NB4 (cell line): ENCODE results near the gene CLDN2.

Experiments used
- DNase-seq: peaks from one replicate; pipeline ENCODE4 v3.0.0; 2010; ENCODE audit warnings: low read depth
- H3K4me3 ChIP-seq: one replicate; pipeline ENCODE4 v1.5.1; 2011; ENCODE audit warnings: mild to moderate bottlenecking, low read depth, low read length, moderate library complexity
- CTCF ChIP-seq: IDR thresholded peaks from one replicate; pipeline ENCODE4 v1.5.1; 2012; ENCODE audit warnings: low read depth, low read length
- MYC ChIP-seq: IDR thresholded peaks from 2 replicates; pipeline ENCODE4 v1.6.1; 2011; ENCODE audit warnings: low read depth, low read length
- POLR2A ChIP-seq: IDR thresholded peaks from 2 replicates; pipeline ENCODE4 v1.6.1; 2011; ENCODE audit warnings: mild to moderate bottlenecking; ENCODE audit not compliant: insufficient read length; ENCODE audit errors: extremely low read depth
- TF ChIP-seq, protein P1 (sequence below): IDR thresholded peaks from 2 replicates; pipeline ENCODE4 v1.6.1; 2011; ENCODE audit warnings: low read depth, low read length

Gene CLDN2

DNA sequence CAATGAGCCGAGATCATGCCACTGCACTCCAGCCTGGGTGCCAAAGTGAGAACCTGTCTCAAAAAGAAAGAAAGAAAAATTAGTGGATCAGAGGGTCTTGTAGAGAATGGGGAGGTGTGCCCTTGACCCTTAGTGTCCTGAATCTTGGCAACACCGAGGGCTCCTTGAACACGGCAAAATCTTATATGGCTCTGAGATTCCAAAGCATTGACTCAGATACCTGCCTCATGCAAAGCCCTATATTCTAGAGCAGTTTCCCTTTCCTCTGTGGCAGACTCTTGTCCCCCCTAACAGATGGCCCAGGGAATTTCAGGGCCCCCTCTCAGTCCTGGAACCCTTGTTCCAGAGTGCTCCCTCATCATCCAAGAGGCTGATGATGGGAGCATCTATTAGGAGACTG is 6.8 kb downstream of the CLDN2 start:
- no peak for DNase-seq
- H3K4me3 ChIP-seq, result no peak overlapping the region
- TF ChIP-seq POLR2A (no peak), CTCF (no peak), MYC (no peak)
- TF ChIP-seq, protein P1, sequence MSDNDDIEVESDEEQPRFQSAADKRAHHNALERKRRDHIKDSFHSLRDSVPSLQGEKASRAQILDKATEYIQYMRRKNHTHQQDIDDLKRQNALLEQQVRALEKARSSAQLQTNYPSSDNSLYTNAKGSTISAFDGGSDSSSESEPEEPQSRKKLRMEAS, result no peak

- H3K4me3 ChIP-seq, result no peak overlapping the region
- TF ChIP-seq MYC (no peak), POLR2A (no peak), CTCF (no peak)
- TF ChIP-seq, protein P1, result no peak
- DNase-seq, result no peak
Measured at GRCh38 chrX:106927700-106928099, 7.5 kb downstream of the CLDN2 start.

- no peak for TF ChIP-seq CTCF
- no peak for TF ChIP-seq MYC
- TF ChIP-seq, protein P1, result no peak
- no peak for TF ChIP-seq POLR2A
- no peak overlapping the region for H3K4me3 ChIP-seq
- no peak for DNase-seq
Measured at GRCh38 chrX:106928227-106928626, 8.0 kb downstream of the CLDN2 start.

- no peak for TF ChIP-seq MYC
- TF ChIP-seq POLR2A, result no peak
- TF ChIP-seq CTCF, result no peak
- TF ChIP-seq, protein P1, result no peak
- no peak for DNase-seq
- H3K4me3 ChIP-seq, result no peak overlapping the region
Measured at GRCh38 chrX:106931831-106932491, 11.8 kb downstream of the CLDN2 start.

GRCh38 chrX:106932492-106932923 is 12.3 kb downstream of the CLDN2 start:
- no peak overlapping the region for H3K4me3 ChIP-seq
- no peak for DNase-seq
- TF ChIP-seq CTCF (no peak), MYC (no peak), POLR2A (no peak)
- TF ChIP-seq, protein P1, result no peak
